T-cell (primary cell): Measurements from ENCODE around the gene TP53I13. TPM values are rescaled to one million over a fixed set of nuclear protein-coding genes. Genes with fewer than 3 reads are reported as not detected.

Experiments used
- ATAC-seq, 4 experiments: fragments of 200-7000 bp in 3 of 4; fragments of 150-1000 bp in 1 of 4; cut with Tn5 transposase; replicated peaks in 1 of 4; 1 replicate in 3 of 4; 2 replicates in 1 of 4; pipeline ENCODE4 v1.10.0; 2021; ENCODE audit warnings: moderate library complexity in 3 of 4, mild to moderate bottlenecking in 2 of 4, moderate number of reproducible peaks in 1 of 4
- CTCF ChIA-PET, 2 donors: fragments of 300-600 bp; sonication (Branson Sonifier 250); formaldehyde crosslinking; loops; one replicate each; lab custom pipeline; 2022; ENCODE audit warnings: antibody characterized with exemption in 2 of 2; lab: Charles Lee
- POLR2A ChIA-PET, 2 donors: fragments of 300-600 bp; sonication (Branson Sonifier 250); formaldehyde crosslinking; loops; one replicate each; lab custom pipeline; 2022; ENCODE audit warnings: antibody characterized with exemption in 2 of 2; lab: Charles Lee
- DNase-seq, 35 experiments: peaks; one replicate each; pipeline versions ENCODE4 v3.0.0 to v3.0.0-alpha.2; 2013 to 2023
- H3K27ac ChIP-seq: one replicate; pipeline ENCODE4 v1.5.1; 2013; ENCODE audit warnings: low read length
- H3K27me3 ChIP-seq, 2 experiments: replicated peaks in 1 of 2; 1 replicate in 1 of 2; 2 replicates in 1 of 2; pipeline versions ENCODE4 v1.6.1 to v1.7.0; 2013; ENCODE audit warnings: low read length in 1 of 2, mixed read lengths in 1 of 2; ENCODE audit not compliant: control insufficient read depth in 2 of 2, insufficient read depth in 2 of 2; ENCODE audit errors: extremely low read depth in 1 of 2
- H3K36me3 ChIP-seq, 2 donors: 1 replicate in 1 of 2; 2 replicates in 1 of 2; pipeline versions ENCODE4 v1.6.1 to v1.7.0; 2013; ENCODE audit warnings: low read length in 1 of 2; ENCODE audit not compliant: control insufficient read depth in 2 of 2, insufficient read depth in 1 of 2; ENCODE audit errors: extremely low read depth in 1 of 2
- H3K4me1 ChIP-seq, 2 experiments: 1 replicate in 1 of 2; 2 replicates in 1 of 2; pipeline versions ENCODE4 v1.6.1 to v1.7.0; 2013; ENCODE audit warnings: low read length in 2 of 2, mixed read lengths in 1 of 2; ENCODE audit not compliant: insufficient read depth in 2 of 2, control insufficient read depth in 1 of 2; ENCODE audit errors: extremely low read depth in 1 of 2
- H3K4me3 ChIP-seq, 2 donors: 1 replicate in 1 of 2; 2 replicates in 1 of 2; pipeline versions ENCODE4 v1.5.1 to v1.7.0; 2013; ENCODE audit warnings: mild to moderate bottlenecking in 2 of 2, low read length in 1 of 2, moderate library complexity in 1 of 2; ENCODE audit not compliant: control insufficient read depth in 1 of 2; ENCODE audit errors: extremely low read depth in 1 of 2
- H3K9me3 ChIP-seq: 2 replicates; pipeline ENCODE4 v1.7.0; 2013
- H3K27ac Mint-ChIP-seq, 2 donors: one replicate each; pipeline ENCODE4 v1.8.0; 2020 to 2021; ENCODE audit warnings: mild to moderate bottlenecking in 2 of 2, mixed read lengths in 2 of 2
- H3K27me3 Mint-ChIP-seq, 2 donors: one replicate each; pipeline ENCODE4 v1.8.0; 2021 to 2022; ENCODE audit warnings: mixed read lengths in 2 of 2
- H3K36me3 Mint-ChIP-seq: one replicate; pipeline ENCODE4 v1.8.0; 2021; ENCODE audit warnings: mixed read lengths
- H3K4me1 Mint-ChIP-seq, 3 donors: one replicate each; pipeline ENCODE4 v1.8.0; 2020 to 2022; ENCODE audit warnings: mixed read lengths in 3 of 3, mild to moderate bottlenecking in 1 of 3
- H3K4me3 Mint-ChIP-seq, 3 donors: one replicate each; pipeline ENCODE4 v1.8.0; 2020 to 2022; ENCODE audit warnings: mild to moderate bottlenecking in 3 of 3, mixed read lengths in 3 of 3, moderate library complexity in 3 of 3
- H3K9me3 Mint-ChIP-seq, 3 donors: one replicate each; pipeline ENCODE4 v1.8.0; 2020 to 2022; ENCODE audit warnings: mixed read lengths in 3 of 3
- WGBS: methylation state at CpG from one replicate; pipeline ENCODE4 v1.1.5; 2013; ENCODE audit warnings: missing lambda C conversion rate; ENCODE audit not compliant: insufficient coverage; 5-methylcytosine and 5-hydroxymethylcytosine counted together
- total RNA-seq, 35 experiments: library from RNA in 6 of 35; stranded (reverse) in 6 of 35; fragments of 120-200 nt in 1 of 35; gene quantifications; one replicate each; pipeline versions ENCODE4 v1.2.1 to v1.2.4 and lab custom pipeline; 2013 to 2026

The TP53I13 gene
- total RNA-seq, 5 donors from 2014 or later (not counting 1 experiment from before 2014, with no cell fraction given): 56.0 to 166 (median 128) TPM

- peaks cover 37 to 81% of the 10 kb centered on the region in 2 donors for H3K36me3 ChIP-seq
- Mint-ChIP-seq H3K4me1 (peaks cover 7 to 12% (median 10%) of the 10 kb centered on the region in 3 donors), H3K9me3 (no peaks in the 10 kb centered on the region), H3K27me3 (no peaks in the 10 kb centered on the region), H3K27ac (no peak overlapping the region), H3K4me3 (no peak overlapping the region), H3K36me3 (peaks cover 18% of the 10 kb centered on the region)
- H3K9me3 ChIP-seq: no peaks in the 10 kb centered on the region
- no peak overlapping the region for H3K27ac ChIP-seq
- ChIA-PET POLR2A (no interaction called here), CTCF (interaction anchor here in 1 of 2 donors (0.7 to 2.4 kb wide), 2 partner anchors 19 to 40 kb away, joined by 3 to 5 read pairs; no protein-coding TSS in a partner anchor)
- no peak for DNase-seq
- WGBS: 88% methylated on average over 15 of the region's 22 CpGs
- H3K4me3 ChIP-seq: no peak overlapping the region
- no peaks in the 10 kb centered on the region for H3K27me3 ChIP-seq
- ATAC-seq: no peak
- peaks cover 0 to 19% of the 10 kb centered on the region in 2 experiments for H3K4me1 ChIP-seq
Observed at GRCh38 chr17:29577385-29578211, 9.1 kb downstream of the TP53I13 start.

GRCh38 chr17:29578626-29579485 lies 10.4 kb downstream of the TP53I13 start:
- ATAC-seq (no peak), DNase-seq (no peak)
- Histone ChIP-seq H3K27me3 (no peaks in the 10 kb centered on the region), H3K4me3 (no peak overlapping the region), H3K4me1 (peaks cover 0 to 16% of the 10 kb centered on the region in 2 experiments), H3K36me3 (peaks cover 42 to 83% of the 10 kb centered on the region in 2 donors), H3K9me3 (no peaks in the 10 kb centered on the region), H3K27ac (no peak overlapping the region)
- H3K27ac Mint-ChIP-seq: peak overlapping the region in 1 of 2 donors; percentile 55
- no peaks in the 10 kb centered on the region for H3K27me3 Mint-ChIP-seq
- peaks cover 18% of the 10 kb centered on the region for H3K36me3 Mint-ChIP-seq
- H3K9me3 Mint-ChIP-seq: no peaks in the 10 kb centered on the region
- H3K4me3 Mint-ChIP-seq: no peak overlapping the region
- ChIA-PET POLR2A (interaction anchor here in 1 of 2 donors (0.6 kb wide), 1 partner anchor 72 kb away, joined by 5 read pairs; no protein-coding TSS in a partner anchor), CTCF (interaction anchor here in 1 of 2 donors (0.6 to 2.4 kb wide), 4 partner anchors 18 to 354 kb away, joined by 3 to 5 read pairs (median 3); no protein-coding TSS in a partner anchor)
- 98% methylated on average over 10 of the region's 14 CpGs for WGBS
- peaks cover 11 to 13% (median 11%) of the 10 kb centered on the region in 3 donors for H3K4me1 Mint-ChIP-seq

- ChIA-PET POLR2A (interaction anchor here in 1 of 2 donors (0.6 to 0.7 kb wide), 2 partner anchors 37 to 744 kb away, joined by 3 to 8 read pairs; no protein-coding TSS in a partner anchor), CTCF (interaction anchor here (0.6 to 2.4 kb wide), 18 partner anchors 11 to 703 kb away, joined by 3 to 14 read pairs (median 4); partner anchors contain the start of gene ANKRD13B (in 1 of the 2))
- ATAC-seq (peak; percentile 93 to 99 (median 98)), DNase-seq (peak; percentile 78 to 95 (median 88))
- Mint-ChIP-seq H3K27me3 (no peaks in the 10 kb centered on the region), H3K9me3 (no peaks in the 10 kb centered on the region), H3K36me3 (peaks cover 18% of the 10 kb centered on the region), H3K4me3 (no peak overlapping the region), H3K4me1 (peaks cover 20 to 24% (median 23%) of the 10 kb centered on the region in 3 donors), H3K27ac (peak overlapping the region; percentile 84)
- Histone ChIP-seq H3K4me1 (peaks cover 2 to 28% of the 10 kb centered on the region in 2 experiments), H3K36me3 (peaks cover 36 to 72% of the 10 kb centered on the region in 2 donors), H3K9me3 (no peaks in the 10 kb centered on the region), H3K4me3 (no peak overlapping the region), H3K27ac (peak overlapping the region; percentile 44), H3K27me3 (no peaks in the 10 kb centered on the region)
- 61% methylated on average over 13 of the region's 15 CpGs for WGBS
Observed at GRCh38 chr17:29579866-29580771, 11.6 kb downstream of the TP53I13 start.

DNA sequence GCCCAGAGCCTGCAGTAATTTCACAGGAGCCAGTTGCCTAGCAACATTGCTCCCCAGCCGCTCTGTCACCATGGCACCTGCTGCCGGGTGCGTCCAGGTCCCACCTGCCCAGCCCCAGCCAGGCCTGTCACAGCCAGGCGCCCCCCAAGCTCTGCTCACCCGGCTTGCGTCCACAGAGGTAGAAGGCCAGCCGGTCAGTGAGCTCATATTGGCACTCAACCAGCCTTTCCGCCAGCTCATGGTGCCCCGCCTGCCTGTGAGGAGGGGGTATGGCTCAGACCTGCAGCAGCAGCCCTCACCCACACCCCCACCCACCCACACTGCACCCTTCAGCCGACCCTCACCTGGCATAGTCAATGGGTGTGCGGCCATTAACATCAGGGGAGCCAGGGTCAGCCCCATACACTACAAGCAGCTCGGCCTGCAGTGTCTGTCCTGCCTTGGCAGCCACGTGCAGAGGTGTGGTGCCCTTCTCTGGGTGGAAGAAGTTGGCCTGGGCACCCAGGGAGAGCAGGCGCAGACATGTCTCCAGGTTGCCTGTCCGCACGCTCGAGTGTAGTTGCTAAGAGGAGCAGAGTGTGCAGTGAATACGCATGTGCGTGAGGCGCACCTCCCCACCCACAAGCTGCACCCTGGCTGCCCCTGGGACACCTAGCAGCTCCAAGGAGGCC lies 13.2 kb downstream of the TP53I13 start:
- Mint-ChIP-seq H3K27me3 (no peaks in the 10 kb centered on the region), H3K9me3 (no peaks in the 10 kb centered on the region), H3K36me3 (peaks cover 15% of the 10 kb centered on the region), H3K4me3 (no peak overlapping the region), H3K4me1 (peaks cover 34 to 40% (median 39%) of the 10 kb centered on the region in 3 donors), H3K27ac (peak overlapping the region in 1 of 2 donors; percentile 39)
- no peak for ATAC-seq
- peaks cover 21 to 56% of the 10 kb centered on the region in 2 donors for H3K36me3 ChIP-seq
- no peak overlapping the region for H3K4me3 ChIP-seq
- H3K9me3 ChIP-seq: no peaks in the 10 kb centered on the region
- POLR2A ChIA-PET: no interaction called here
- no peaks in the 10 kb centered on the region for H3K27me3 ChIP-seq
- peaks cover 9 to 41% of the 10 kb centered on the region in 2 experiments for H3K4me1 ChIP-seq
- 94% methylated on average over 10 of the region's 20 CpGs for WGBS
- no peak for DNase-seq
- H3K27ac ChIP-seq: no peak overlapping the region
- CTCF ChIA-PET: interaction anchor here (0.5 to 2.0 kb wide), 10 partner anchors 9 to 99 kb away, joined by 3 to 14 read pairs (median 4); partner anchors contain the start of gene ANKRD13B (in 1 of the 2)

- Histone ChIP-seq H3K4me3 (no peak overlapping the region), H3K36me3 (peaks cover 20 to 50% of the 10 kb centered on the region in 2 donors), H3K27ac (no peak overlapping the region), H3K9me3 (no peaks in the 10 kb centered on the region), H3K27me3 (no peaks in the 10 kb centered on the region), H3K4me1 (peaks cover 9 to 47% of the 10 kb centered on the region in 2 experiments)
- Mint-ChIP-seq H3K4me3 (no peak overlapping the region), H3K36me3 (peaks cover 15% of the 10 kb centered on the region), H3K9me3 (no peaks in the 10 kb centered on the region), H3K27ac (peak overlapping the region; percentile 39 to 57), H3K4me1 (peaks cover 40 to 45% (median 43%) of the 10 kb centered on the region in 3 donors), H3K27me3 (no peaks in the 10 kb centered on the region)
- no peak for DNase-seq
- ChIA-PET POLR2A (no interaction called here), CTCF (interaction anchor here (0.6 to 1.7 kb wide), 2 partner anchors 35 to 99 kb away, joined by 3 to 5 read pairs; no protein-coding TSS in a partner anchor)
- 100% methylated on average over 1 of the region's 10 CpGs for WGBS
- ATAC-seq: no peak
Observed at GRCh38 chr17:29582254-29582765, 13.8 kb downstream of the TP53I13 start.
